Measurements from ENCODE around the gene TMEM232. TPM values are rescaled to one million over a fixed set of nuclear protein-coding genes. Genes with fewer than 3 reads are reported as not detected.

The TMEM232 gene
- total RNA-seq, 1 experiment from 2014 or later: 1.3 TPM

GRCh38 chr5:110477911-110478310, 248.6 kb downstream of the TMEM232 start:
- POLR2A ChIA-PET: no interaction called here
- TF ChIP-seq ZNF121 (CRISPR knock-in tag; IDR thresholded peaks at IDR 0.05) (no peak), MXD4 (CRISPR knock-in tag; IDR thresholded peaks at IDR 0.05; ENCODE audit: borderline replicate concordance) (no peak), E2F4 (CRISPR knock-in tag; IDR thresholded peaks at IDR 0.05; ENCODE audit: borderline replicate concordance, low read depth) (no peak), CTCF (IDR thresholded peaks at IDR 0.05) (no peak), ATF2 (CRISPR knock-in tag; IDR thresholded peaks at IDR 0.05; ENCODE audit: borderline replicate concordance, low read depth) (no peak), STAT6 (CRISPR knock-in tag; conservative IDR thresholded peaks at IDR 0.05; ENCODE audit: low read depth) (no peak), AFF4 (CRISPR knock-in tag; IDR thresholded peaks at IDR 0.05; ENCODE audit: borderline replicate concordance) (no peak), ZNF671 (CRISPR knock-in tag; IDR thresholded peaks at IDR 0.05) (no peak), ZNF219 (CRISPR knock-in tag; IDR thresholded peaks at IDR 0.05; ENCODE audit: borderline replicate concordance) (no peak), ATF1 (CRISPR knock-in tag; IDR thresholded peaks at IDR 0.05) (no peak), NR3C1 (CRISPR knock-in tag; conservative IDR thresholded peaks at IDR 0.05; ENCODE audit: low read depth) (no peak), ZNF532 (CRISPR knock-in tag; IDR thresholded peaks at IDR 0.05; ENCODE audit: borderline replicate concordance) (no peak), ESRRA (CRISPR knock-in tag; IDR thresholded peaks at IDR 0.05; ENCODE audit: borderline replicate concordance) (no peak), ZNF512 (CRISPR knock-in tag; IDR thresholded peaks at IDR 0.05; ENCODE audit: borderline replicate concordance) (no peak), CREM (CRISPR knock-in tag; IDR thresholded peaks at IDR 0.05) (no peak), MLX (CRISPR knock-in tag; IDR thresholded peaks at IDR 0.05) (no peak)

More at GRCh38 chr5:110477911-110478310, 248.6 kb downstream of the TMEM232 start:
- peaks cover 38% of the 10 kb centered on the region for H3K4me1 Mint-ChIP-seq
- H3K9me3 Mint-ChIP-seq: peaks cover 2% of the 10 kb centered on the region; the same call in 1 of the 2 replicates
- CTCF ChIA-PET: no interaction called here
- DNase-seq (ENCODE audit: low spot score) (no peak), ATAC-seq (no peak)
- no peaks in the 10 kb centered on the region; the same call in 1 of the 2 replicates for H3K36me3 Mint-ChIP-seq
- H3K27ac Mint-ChIP-seq: no peak overlapping the region
- H3K27me3 Mint-ChIP-seq (ENCODE audit: low read depth): no peaks in the 10 kb centered on the region
- H3K4me3 Mint-ChIP-seq: no peak overlapping the region

Measured in WTC11 (cell line).